ENCODE results near the gene VDR.

The VDR gene

GRCh38 chr12:47904713-47905709, at the start of gene VDR:
Gene VDR, minus strand, starts transcription at chr12:47904994. Its CDS starts 25,881 bp downstream, at chr12:47879113.
- DNase-seq = peak; percentile 90

DNA sequence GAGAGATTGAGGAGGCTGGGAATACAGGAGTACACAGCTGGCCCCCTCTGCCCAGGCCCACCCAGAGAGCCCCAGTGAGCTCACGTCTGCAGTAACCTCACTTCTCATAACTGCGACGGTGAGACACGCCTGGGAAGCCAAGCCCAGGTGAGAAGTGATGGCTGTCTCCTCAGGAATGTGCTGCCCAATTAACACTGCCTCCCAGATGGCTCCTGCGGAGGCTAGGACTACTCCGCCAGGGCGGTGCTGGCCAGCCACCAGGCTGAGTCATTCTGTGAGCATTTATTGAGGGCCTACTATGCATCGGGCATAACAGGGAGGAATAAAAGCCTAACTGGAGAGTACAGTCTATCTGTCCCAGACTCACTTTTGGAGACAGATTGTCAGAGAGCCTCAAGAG, 49.3 kb upstream of the VDR start:
- no peak for DNase-seq

DNA sequence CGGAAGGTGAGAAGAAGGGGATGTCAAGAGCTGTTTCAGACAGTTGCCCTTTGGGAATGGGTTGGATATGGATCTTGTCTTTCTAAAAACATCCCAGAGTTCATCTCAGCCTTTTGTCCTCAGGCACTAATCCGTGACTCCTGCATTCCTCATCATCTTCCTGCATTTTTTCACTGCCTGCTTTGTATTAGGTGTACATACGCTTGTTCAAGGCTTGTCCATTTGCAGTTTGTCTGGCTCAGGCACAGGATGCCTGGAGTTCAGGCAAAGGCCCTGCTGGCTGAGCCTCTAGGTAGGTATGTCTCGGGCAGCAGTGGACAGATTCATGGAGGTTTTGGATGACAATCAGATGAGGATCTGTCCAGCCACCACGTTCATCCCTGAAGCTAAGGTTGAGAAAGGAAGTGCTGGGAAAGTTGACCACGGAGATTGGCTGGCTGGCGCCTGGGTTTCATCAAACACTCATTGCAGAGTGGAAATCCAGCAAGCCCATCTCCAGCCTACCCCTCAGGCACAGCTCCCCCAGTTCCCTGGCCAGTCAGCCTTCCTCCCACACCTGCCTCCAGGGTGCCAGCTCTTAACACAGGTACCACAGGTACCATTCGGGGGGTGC, 46.2 kb upstream of the VDR start:
- no peak for DNase-seq

GRCh38 chr12:47949441-47950341, 44.9 kb upstream of the VDR start:
- peak; percentile 76 for DNase-seq

DNA sequence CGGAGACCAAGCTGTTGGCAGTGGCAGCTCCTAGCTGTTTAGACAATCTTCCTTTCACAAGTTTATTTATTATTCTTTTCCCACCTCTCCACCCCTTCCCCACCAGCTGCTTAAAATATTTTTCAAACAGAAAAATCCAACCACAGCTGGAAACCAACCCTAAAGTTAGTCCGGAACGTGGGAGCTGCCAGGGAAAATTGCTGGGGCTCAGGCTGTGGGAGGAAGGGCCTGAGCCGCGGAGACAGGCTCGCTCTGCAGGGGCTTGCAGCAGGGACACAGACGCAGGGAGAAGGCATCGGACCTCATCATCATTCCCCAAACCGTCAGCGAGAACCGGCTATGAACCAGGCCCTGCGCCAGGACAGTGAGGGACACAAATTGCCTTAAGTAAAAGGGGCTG, 42.5 kb upstream of the VDR start:
- DNase-seq = no peak

DNA sequence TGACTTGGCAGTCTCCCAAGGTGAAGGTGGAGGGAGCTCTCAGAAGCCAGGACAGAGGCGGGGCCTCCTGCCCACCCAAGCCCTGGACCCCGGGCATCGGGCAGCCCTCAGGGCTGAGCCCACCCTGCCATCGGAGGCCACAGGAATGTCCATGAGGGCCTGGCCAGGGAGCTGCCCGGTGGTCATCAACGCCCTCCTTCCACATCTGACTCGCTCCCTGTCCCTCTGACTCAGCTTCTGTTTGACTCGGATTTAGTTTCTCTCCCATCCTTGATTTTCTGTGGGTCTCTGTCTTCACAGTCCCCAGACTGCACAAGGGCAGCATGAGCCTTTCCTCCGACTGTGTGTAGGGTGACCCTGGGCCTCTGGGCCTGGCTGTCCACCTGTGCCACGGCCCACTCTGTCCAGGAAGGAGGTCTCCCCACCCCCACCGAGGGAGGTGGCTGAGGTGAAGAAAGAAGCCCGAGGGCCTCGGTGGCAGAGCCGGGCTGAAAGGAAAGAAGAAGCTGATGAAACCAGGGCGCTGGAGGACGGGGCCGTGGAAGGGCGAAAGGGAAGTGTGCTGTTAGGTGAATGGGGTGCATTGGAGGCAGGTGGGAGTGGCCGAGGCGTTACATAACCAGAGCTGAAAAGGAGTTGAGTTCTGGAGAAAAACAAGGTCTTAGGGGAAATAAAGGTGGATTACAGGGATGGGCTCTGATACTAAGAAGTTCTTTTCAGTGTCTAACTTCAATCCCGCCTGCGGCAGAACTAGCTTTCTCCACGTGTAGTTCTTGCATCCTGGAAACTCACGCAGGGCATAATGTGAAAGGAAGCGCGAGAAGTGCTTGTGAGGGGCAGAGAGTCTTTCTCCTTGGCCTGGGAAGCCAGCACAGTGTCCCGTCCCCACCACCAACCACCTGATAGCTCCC, 41.9 kb upstream of the VDR start:
- DNase-seq = peak; percentile 61

GRCh38 chr12:47945341-47945728, 40.5 kb upstream of the VDR start:
- DNase-seq = no peak

DNA sequence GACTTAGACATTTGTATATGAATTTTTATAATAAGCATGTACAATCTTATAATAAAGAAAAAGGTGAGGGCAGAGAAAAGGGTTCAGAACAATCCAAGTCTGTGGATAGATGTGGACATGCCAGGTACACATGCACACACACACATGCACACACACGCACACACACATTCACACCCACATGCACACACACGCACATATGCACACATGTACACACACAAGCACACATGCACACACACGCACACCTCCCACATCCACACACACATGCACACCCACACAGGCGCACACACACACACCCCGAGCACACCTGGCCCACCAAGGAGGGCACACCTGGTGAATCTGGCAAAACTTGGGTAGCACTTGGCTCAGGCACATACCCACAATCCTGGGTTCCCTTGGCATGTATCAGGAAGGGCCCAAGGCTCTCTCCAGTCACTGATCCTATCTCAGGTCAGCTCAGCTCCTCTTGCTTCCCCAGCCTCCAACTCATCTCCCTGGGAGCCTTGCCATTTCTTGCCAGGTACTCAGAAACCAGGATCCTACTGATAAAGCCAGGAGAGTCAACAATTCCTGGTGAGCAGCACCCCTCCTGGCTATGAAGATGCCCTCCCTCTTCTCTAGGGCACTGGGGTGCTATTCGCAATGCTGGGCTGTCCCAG, 40.0 kb upstream of the VDR start:
- no peak for DNase-seq

- DNase-seq = no peak
Measured at GRCh38 chr12:47943623-47944340, 39.0 kb upstream of the VDR start.

DNA sequence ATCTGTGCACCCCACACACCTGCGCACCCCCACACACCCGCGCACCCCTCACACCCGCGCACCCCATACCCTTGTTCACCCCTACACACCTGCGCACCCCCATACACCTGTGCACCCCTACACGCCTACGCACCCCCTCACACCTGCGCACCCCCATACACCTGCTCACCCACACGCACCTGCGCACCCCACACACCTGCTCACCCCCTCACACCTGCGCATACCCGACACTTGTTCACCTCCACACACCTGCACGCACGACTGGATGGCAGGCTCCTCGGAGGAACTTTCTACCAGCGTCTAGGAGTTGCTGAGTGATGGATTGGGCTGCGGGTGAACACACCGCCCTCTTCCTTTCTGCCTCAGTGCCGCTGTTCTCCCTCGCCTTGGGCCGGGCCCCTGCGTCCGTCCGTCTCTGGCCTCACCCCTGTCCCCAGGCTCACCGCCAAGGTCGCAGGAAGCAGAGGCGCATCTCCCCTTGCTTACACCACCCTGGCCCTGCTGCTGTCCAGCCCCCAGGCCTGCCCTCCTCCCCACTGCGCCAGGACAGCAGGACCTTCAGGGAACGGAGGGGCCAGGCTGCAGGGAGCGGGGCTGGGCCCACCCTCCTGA, 37.9 kb upstream of the VDR start:
- no peak for DNase-seq

DNA sequence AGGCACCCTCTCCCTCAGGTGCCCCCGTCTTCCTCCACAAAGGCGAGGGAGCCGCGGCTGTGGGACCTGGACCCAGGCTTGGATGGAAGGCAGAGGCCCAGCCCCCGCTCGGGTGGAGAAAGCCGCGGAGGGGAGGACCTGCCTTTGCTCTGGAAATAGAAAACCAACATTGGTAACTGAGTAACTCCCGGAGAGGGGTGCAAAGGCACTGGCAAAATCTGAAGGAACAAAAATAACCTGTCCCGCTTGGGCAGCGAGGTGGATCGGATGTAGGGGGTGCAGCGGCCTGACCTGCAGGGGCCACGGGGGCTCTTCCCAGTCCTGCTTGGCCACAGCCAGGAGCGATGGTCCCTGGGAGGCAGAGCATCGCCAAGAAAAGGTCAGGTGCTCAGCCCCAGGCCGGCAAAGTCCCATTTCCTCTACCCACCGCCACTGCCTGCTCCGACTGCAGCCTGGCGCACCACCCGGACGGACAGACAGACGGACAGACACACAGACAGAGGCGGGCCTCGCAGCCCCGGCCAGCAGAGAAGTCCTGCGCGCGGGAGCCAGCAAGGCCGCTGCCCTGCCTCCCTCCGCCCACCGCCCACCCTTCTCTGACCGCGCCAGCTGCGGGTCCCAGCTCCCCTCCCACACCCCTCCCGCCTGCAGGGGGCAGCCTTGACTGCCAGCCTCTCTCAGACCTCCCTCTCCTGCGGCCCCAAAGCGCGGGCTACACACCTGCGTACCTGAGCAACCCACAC, 37.2 kb upstream of the VDR start:
- peak; percentile 52 for DNase-seq

GRCh38 chr12:47941475-47941780, 36.6 kb upstream of the VDR start:
- DNase-seq = no peak

DNA sequence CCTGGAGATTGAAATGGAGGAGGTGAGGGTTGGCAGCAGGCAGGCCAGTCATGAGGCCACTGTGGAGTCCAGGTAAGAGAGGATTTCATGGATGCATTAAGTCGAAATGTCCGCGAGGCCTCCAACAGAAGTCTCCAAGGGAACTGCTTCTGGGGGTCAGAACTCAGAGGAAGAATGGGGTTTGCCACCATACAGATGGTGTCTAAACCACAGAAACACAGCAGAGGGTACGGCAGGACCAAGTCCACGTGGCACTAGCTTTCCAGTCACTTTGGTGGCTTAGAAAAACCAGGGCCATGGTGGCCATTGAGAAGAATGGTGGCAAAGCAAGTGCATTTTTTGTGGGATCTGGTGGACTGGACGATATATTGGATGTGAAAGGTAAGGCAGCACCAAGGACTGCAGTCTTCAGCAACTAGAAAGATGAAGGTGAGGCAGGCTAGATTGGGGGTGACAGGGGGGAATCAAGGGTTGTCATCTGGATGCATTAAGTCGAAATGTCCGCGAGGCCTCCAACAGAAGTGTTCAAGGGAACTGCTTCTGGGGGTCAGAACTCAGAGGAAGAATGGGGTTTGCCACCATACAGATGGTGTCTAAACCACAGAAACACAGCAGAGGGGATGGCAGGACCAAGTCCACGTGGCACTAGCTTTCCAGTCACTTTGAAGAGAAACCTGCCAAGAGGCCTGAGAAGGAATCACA, 36.1 kb upstream of the VDR start:
- DNase-seq = no peak

DNA sequence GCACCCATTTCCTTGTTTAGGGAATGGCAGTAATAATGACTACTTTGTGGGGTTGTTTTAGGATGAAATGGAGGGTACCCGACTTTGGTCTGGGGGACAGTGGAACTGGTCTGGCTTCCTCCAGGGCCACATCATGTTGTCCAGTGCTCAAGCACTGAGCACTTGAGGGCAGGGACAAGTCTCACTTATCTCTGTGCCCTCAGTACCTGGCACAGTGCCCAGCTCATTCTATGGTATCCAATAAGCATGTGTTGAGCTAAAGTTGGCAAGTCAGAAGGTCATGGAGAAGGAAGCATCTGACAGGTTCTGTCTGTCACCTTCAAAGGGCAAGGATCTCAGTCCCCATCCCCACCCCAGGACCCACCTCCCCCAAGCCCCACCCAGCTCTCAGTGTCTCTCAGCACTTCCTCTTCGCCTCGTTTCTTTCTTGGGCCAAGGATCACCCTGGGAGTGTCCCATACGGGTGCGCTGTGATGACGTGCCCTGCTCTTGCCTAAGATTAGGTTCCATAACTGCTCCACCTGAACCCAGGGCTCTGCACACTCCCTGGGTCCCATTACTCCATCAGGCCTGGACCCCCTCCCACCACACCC, 34.3 kb upstream of the VDR start:
- peak; percentile 79 for DNase-seq

- no peak for DNase-seq
Measured at GRCh38 chr12:47938594-47938993, 33.8 kb upstream of the VDR start.

DNA sequence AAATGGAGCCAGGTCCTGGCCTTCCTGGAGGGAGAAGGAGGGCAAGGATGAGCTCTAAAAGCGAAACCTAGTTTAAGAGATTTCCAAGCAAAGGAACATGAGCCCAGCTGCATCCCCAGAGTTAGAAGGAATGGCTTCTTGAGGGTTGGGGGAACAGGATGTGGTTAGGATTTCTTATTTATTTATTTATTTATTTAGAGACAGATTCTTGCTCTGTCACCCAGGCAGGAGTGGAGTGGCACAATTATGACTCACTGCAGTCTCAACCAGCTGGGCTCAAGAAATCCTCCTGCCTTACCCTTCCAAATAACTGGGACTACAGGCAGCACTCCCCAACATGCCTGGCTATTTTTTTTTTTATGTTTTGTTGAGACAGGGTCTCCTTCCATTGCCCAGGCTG, 33.3 kb upstream of the VDR start:
- no peak for DNase-seq

DNA sequence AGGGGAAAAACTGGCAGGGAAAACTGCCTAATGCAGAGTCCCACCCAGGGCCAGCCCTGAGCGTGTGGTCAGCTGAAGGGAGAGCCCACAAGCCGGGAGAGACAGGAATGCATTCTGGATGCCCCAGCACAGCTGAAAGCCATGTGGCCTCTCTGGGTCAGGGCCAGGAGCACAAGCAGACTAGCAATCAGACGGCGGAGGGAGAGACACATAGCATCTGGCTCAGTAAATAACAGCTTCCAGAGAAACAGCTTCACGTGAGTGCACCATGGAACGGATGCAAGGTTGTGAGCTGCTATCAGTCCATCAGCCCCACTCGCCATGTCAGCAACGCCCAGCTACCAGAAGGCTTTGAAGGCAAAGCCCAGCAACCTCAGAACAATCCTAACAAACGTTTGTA, 30.4 kb upstream of the VDR start:
- DNase-seq = no peak

DNA sequence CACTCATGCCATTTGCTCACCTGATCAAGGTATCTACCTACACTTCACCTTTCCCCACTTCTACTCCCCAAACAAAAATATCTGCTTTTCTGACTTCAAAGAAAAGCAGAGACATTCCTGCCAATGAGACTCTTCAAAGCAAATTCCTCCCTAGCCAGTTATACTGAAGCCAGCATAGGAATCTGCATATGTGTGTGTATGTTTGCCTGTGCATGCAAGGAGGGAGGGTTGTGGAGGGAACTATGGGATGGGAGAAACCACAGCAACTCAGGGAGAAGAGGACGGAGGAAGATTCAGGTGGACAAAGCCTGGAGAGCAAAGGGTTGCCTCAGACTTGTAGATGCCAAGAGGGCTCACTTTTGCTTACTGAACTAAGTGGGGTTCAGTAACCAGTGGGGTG, 26.4 kb upstream of the VDR start:
- DNase-seq = no peak

DNA sequence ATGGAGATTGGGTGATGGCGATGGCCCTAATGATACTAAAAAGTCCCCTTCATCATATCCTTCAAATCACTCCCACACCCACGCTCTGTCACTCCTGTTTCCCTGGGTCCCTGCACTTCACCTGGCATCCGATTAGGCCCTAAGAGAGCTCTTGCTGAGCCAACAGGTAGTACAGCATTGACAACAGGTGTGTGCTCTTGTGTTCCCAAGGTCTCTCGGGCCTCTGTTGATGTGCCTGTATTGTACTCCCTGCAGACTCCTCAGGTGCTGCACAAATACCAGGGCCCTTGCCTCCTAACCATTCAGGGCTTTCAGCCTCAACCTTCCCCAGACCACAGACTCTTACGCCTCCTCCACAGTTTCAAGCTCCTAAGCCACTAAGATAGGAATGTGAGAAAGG, 25.8 kb upstream of the VDR start:
- no peak for DNase-seq

All from hematopoietic multipotent progenitor cell treated with erythropoietin and hydrocortisone succinate and interleukin-3 and kit ligand, for 4 days (in vitro differentiated cells).